ENCODE results near the gene PLEKHH3. TPM values are rescaled to one million over a fixed set of nuclear protein-coding genes. Genes with fewer than 3 reads are reported as not detected.

PLEKHH3 gene
- total RNA-seq, 1 experiment from 2014 or later = 26.2 TPM

DNA sequence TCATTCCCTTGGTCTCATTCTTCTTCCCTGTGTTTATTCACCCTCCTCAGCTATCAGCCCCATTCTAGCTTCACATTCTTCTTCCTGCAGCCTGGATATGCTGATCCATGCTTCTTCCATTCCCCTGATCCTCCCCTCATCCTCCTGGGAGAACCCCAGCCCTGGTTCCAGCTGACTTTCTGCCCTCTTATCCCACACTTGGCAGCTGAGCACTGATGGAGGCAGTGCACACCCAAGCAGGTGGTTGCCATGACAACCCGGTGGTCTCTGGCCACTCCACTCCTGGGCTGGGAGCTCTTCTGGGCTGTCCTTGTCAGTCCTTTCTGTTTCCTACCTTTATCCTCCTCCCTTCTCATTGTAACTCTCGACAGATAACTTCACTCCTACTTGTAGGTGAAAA is 34.5 kb downstream of the PLEKHH3 start:
- H3K9me3 ChIP-seq = no peaks in the 10 kb centered on the region
- CTCF ChIA-PET = interaction anchor here (1.0 kb wide), 1 partner anchor 65 kb away, joined by 3 read pairs; the partner anchor contains the start of gene PSMC3IP
- no peaks in the 10 kb centered on the region for H3K9me3 Mint-ChIP-seq (ENCODE audit: unreplicated experiment)
- intact Hi-C loops (cut with micrococcal nuclease; ENCODE audit: unreplicated experiment) = no loop called here
- peaks cover 6% of the 10 kb centered on the region for H3K27me3 Mint-ChIP-seq (ENCODE audit: insufficient read depth, unreplicated experiment)
- BruUV-seq (replicated peaks) = no TSS peak
- POLR2A ChIA-PET = interaction anchor here (0.5 kb wide), 1 partner anchor 293 kb away, joined by 5 read pairs; no protein-coding TSS in a partner anchor
- peaks cover 8% of the 10 kb centered on the region for H3K4me1 Mint-ChIP-seq (ENCODE audit: low read depth, unreplicated experiment)
- DNase-seq = no peak
- no peak overlapping the region for H3K4me3 ChIP-seq (ENCODE audit: low read depth, low read length)
- H3K27me3 ChIP-seq (replicated peaks; ENCODE audit: control insufficient read depth, insufficient read depth, low read length) = no peaks in the 10 kb centered on the region
- no peaks in the 10 kb centered on the region for H3K36me3 Mint-ChIP-seq (ENCODE audit: insufficient read depth, unreplicated experiment)
- H3K4me3 Mint-ChIP-seq (ENCODE audit: unreplicated experiment) = no peak overlapping the region
- no peaks in the 10 kb centered on the region for H3K36me3 ChIP-seq (ENCODE audit: control insufficient read depth, insufficient read depth, low read length)
- TF ChIP-seq, protein P1, sequence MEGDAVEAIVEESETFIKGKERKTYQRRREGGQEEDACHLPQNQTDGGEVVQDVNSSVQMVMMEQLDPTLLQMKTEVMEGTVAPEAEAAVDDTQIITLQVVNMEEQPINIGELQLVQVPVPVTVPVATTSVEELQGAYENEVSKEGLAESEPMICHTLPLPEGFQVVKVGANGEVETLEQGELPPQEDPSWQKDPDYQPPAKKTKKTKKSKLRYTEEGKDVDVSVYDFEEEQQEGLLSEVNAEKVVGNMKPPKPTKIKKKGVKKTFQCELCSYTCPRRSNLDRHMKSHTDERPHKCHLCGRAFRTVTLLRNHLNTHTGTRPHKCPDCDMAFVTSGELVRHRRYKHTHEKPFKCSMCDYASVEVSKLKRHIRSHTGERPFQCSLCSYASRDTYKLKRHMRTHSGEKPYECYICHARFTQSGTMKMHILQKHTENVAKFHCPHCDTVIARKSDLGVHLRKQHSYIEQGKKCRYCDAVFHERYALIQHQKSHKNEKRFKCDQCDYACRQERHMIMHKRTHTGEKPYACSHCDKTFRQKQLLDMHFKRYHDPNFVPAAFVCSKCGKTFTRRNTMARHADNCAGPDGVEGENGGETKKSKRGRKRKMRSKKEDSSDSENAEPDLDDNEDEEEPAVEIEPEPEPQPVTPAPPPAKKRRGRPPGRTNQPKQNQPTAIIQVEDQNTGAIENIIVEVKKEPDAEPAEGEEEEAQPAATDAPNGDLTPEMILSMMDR (IDR thresholded peaks at IDR 0.05; ENCODE audit: insufficient read depth in 1 of 2, low read depth in 1 of 2, low read length in 1 of 2, severe bottlenecking in 1 of 2, unreplicated experiment in 1 of 2) = no peak
- no peak overlapping the region for H3K27ac Mint-ChIP-seq (ENCODE audit: unreplicated experiment)
- no peaks in the 10 kb centered on the region for H3K4me1 ChIP-seq

DNA sequence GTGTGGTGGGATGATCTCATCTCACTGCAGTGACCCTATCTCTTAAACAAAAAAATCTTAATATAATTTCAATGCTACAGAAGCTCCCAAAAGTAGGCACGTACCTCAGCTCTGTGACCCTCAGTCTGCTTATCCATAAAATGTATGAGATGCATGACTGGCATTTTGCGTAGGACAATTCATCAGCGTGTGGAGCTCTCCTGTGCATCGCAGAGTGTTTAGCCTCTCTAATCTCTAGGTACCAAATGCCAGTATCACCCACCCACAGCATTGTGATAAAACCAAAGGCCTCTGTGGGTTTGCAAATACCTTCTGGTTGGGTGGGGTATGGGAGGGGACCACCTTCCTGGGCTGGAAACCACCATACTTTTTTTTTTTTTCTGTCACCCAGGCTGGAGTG is 36.7 kb downstream of the PLEKHH3 start:
- TF ChIP-seq, protein P1 (IDR thresholded peaks at IDR 0.05; ENCODE audit: insufficient read depth in 1 of 2, low read depth in 1 of 2, low read length in 1 of 2, severe bottlenecking in 1 of 2, unreplicated experiment in 1 of 2) = no peak
- ChIA-PET CTCF (interaction anchor here (0.6 kb wide), 1 partner anchor 195 kb away, joined by 4 read pairs; no protein-coding TSS in a partner anchor), POLR2A (no interaction called here)

DNA sequence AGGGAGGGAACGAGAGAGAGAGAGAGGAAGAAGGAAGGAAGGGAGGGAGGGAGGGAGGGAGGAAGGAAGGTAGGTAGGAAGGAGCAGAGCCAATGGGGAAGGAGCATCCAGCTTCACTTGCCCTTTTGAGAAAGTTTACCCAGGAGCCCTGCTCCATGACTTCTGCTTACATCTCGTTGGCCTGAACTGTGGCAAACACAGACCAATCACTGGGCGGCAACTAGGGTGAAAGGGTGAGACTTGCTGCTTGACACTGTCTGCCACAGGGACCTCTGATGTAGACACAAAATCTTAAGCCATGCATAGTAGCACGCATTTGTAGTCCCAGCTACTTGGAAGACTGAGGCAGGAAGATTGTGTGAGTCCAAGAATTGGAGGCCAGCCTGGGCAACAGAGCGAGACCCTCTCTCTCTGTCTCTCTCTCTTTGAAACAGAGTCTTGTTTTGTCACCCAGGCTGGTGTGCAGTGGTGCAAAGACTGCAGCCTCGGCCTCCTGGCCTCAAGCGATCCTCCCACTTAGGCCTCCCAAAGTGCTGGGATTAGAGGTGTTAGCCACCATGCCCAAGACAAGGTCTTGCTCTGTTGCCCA is 37.2 kb downstream of the PLEKHH3 start:
- no peak overlapping the region for H3K4me3 ChIP-seq (ENCODE audit: low read depth, low read length)
- POLR2A ChIA-PET = no interaction called here
- Mint-ChIP-seq H3K4me1 (ENCODE audit: low read depth, unreplicated experiment) (peaks cover 8% of the 10 kb centered on the region), H3K27me3 (ENCODE audit: insufficient read depth, unreplicated experiment) (peaks cover 6% of the 10 kb centered on the region), H3K9me3 (ENCODE audit: unreplicated experiment) (no peaks in the 10 kb centered on the region), H3K36me3 (ENCODE audit: insufficient read depth, unreplicated experiment) (no peaks in the 10 kb centered on the region), H3K4me3 (ENCODE audit: unreplicated experiment) (no peak overlapping the region), H3K27ac (ENCODE audit: unreplicated experiment) (no peak overlapping the region)
- H3K4me1 ChIP-seq = no peaks in the 10 kb centered on the region
- no peaks in the 10 kb centered on the region for H3K36me3 ChIP-seq (ENCODE audit: control insufficient read depth, insufficient read depth, low read length)
- no peaks in the 10 kb centered on the region for H3K27me3 ChIP-seq (replicated peaks; ENCODE audit: control insufficient read depth, insufficient read depth, low read length)
- no peaks in the 10 kb centered on the region for H3K9me3 ChIP-seq
- intact Hi-C loops (cut with micrococcal nuclease; ENCODE audit: unreplicated experiment) = no loop called here
- CTCF ChIA-PET = no interaction called here
- BruUV-seq (replicated peaks) = no TSS peak
- no peak for DNase-seq
- TF ChIP-seq, protein P1 (IDR thresholded peaks at IDR 0.05; ENCODE audit: insufficient read depth in 1 of 2, low read depth in 1 of 2, low read length in 1 of 2, severe bottlenecking in 1 of 2, unreplicated experiment in 1 of 2) = no peak

More for the DNA sequence above, 36.7 kb downstream of the PLEKHH3 start:
- DNase-seq = no peak
- intact Hi-C loops (cut with micrococcal nuclease; ENCODE audit: unreplicated experiment) = no loop called here
- Histone ChIP-seq H3K9me3 (no peaks in the 10 kb centered on the region), H3K27me3 (replicated peaks; ENCODE audit: control insufficient read depth, insufficient read depth, low read length) (no peaks in the 10 kb centered on the region), H3K36me3 (ENCODE audit: control insufficient read depth, insufficient read depth, low read length) (no peaks in the 10 kb centered on the region), H3K4me3 (ENCODE audit: low read depth, low read length) (no peak overlapping the region), H3K4me1 (no peaks in the 10 kb centered on the region)
- H3K27me3 Mint-ChIP-seq (ENCODE audit: insufficient read depth, unreplicated experiment) = peaks cover 6% of the 10 kb centered on the region
- H3K4me3 Mint-ChIP-seq (ENCODE audit: unreplicated experiment) = no peak overlapping the region
- no peaks in the 10 kb centered on the region for H3K36me3 Mint-ChIP-seq (ENCODE audit: insufficient read depth, unreplicated experiment)
- no peaks in the 10 kb centered on the region for H3K9me3 Mint-ChIP-seq (ENCODE audit: unreplicated experiment)
- peaks cover 8% of the 10 kb centered on the region for H3K4me1 Mint-ChIP-seq (ENCODE audit: low read depth, unreplicated experiment)
- H3K27ac Mint-ChIP-seq (ENCODE audit: unreplicated experiment) = no peak overlapping the region
- BruUV-seq (replicated peaks) = no TSS peak

Data from Caco-2 (cell line).